ENCODE measurements around the gene CLEC2A. TPM values are rescaled to one million over a fixed set of nuclear protein-coding genes. Genes with fewer than 3 reads are reported as not detected.

The CLEC2A gene
- total RNA-seq, 1 experiment from 2014 or later: not detected

- ChIA-PET CTCF (no interaction called here), POLR2A (no interaction called here), RAD21 (ENCODE audit: low non-redundant PET in 1 of 2, low total read pairs in 2 of 2, uncharacterized antibody in 2 of 2, unreplicated experiment in 2 of 2) (no interaction called here)
- Histone ChIP-seq H3K36me3 (ENCODE audit: control insufficient read depth in 1 of 2, insufficient read depth in 2 of 2, low read length in 2 of 2) (no peaks in the 10 kb centered on the region), H3K9me2 (ENCODE audit: insufficient read depth) (no peaks in the 10 kb centered on the region), H3K9me3 (ENCODE audit: control insufficient read depth in 1 of 2, insufficient read depth in 1 of 2, low read depth in 1 of 2, low read length in 2 of 2) (no peaks in the 10 kb centered on the region), H3K27ac (ENCODE audit: low read depth, low read length) (no peak overlapping the region), H3K27me3 (ENCODE audit: insufficient read depth, low read length) (peaks cover 56% of the 10 kb centered on the region), H3K4me3 (replicated peaks in 1 of 2; ENCODE audit: low read depth in 1 of 2, low read length in 2 of 2) (no peak overlapping the region), H2AFZ (ENCODE audit: low read depth, low read length, poor library complexity, severe bottlenecking) (no peak overlapping the region), H3K4me2 (ENCODE audit: low read length) (no peak overlapping the region), H4K20me1 (ENCODE audit: insufficient read depth) (no peaks in the 10 kb centered on the region), H3K4me1 (ENCODE audit: control insufficient read depth in 1 of 2, insufficient read depth in 2 of 2, low read length in 2 of 2) (no peaks in the 10 kb centered on the region), H3K9ac (ENCODE audit: low read length) (no peak overlapping the region), H3K79me2 (ENCODE audit: insufficient read depth, low read length) (no peaks in the 10 kb centered on the region)
- no TSS peak for BruUV-seq (replicated peaks)
- TF ChIP-seq CEBPB (IDR thresholded peaks at IDR 0.05; ENCODE audit: low read depth): no peak
- TF ChIP-seq RAD21 (IDR thresholded peaks at IDR 0.05; ENCODE audit: low read depth): no peak
- TF ChIP-seq SIN3A (IDR thresholded peaks at IDR 0.05; ENCODE audit: low read depth): no peak
- no peak for TF ChIP-seq JUND (IDR thresholded peaks at IDR 0.05)
- no peak for TF ChIP-seq EZH2 (IDR thresholded peaks at IDR 0.05)
- no peak for TF ChIP-seq REST (IDR thresholded peaks at IDR 0.05; ENCODE audit: low read depth)
- intact Hi-C loops (cut with micrococcal nuclease): loop anchor here (5.0 kb wide), 1 partner anchor 200 kb away; no protein-coding TSS in a partner anchor
- DNase-seq (ENCODE audit: low read depth, low spot score): no peak
- ATAC-seq: no peak
These were observed 9.7 kb upstream of the CLEC2A start for GRCh38 chr12:9941838-9942237.

- intact Hi-C loops (cut with micrococcal nuclease): loop anchor here (5.0 kb wide), 1 partner anchor 202 kb away; no protein-coding TSS in a partner anchor
- Histone ChIP-seq H3K9me2 (ENCODE audit: insufficient read depth) (no peaks in the 10 kb centered on the region), H2AFZ (ENCODE audit: low read depth, low read length, poor library complexity, severe bottlenecking) (no peak overlapping the region), H3K9me3 (ENCODE audit: control insufficient read depth in 1 of 2, insufficient read depth in 1 of 2, low read depth in 1 of 2, low read length in 2 of 2) (no peaks in the 10 kb centered on the region), H3K9ac (ENCODE audit: low read length) (no peak overlapping the region), H4K20me1 (ENCODE audit: insufficient read depth) (no peaks in the 10 kb centered on the region), H3K4me2 (ENCODE audit: low read length) (no peak overlapping the region), H3K27ac (ENCODE audit: low read depth, low read length) (no peak overlapping the region), H3K79me2 (ENCODE audit: insufficient read depth, low read length) (no peaks in the 10 kb centered on the region), H3K4me1 (ENCODE audit: control insufficient read depth in 1 of 2, insufficient read depth in 2 of 2, low read length in 2 of 2) (no peaks in the 10 kb centered on the region), H3K36me3 (ENCODE audit: control insufficient read depth in 1 of 2, insufficient read depth in 2 of 2, low read length in 2 of 2) (no peaks in the 10 kb centered on the region), H3K4me3 (replicated peaks in 1 of 2; ENCODE audit: low read depth in 1 of 2, low read length in 2 of 2) (no peak overlapping the region), H3K27me3 (ENCODE audit: insufficient read depth, low read length) (peaks cover 52% of the 10 kb centered on the region)
- DNase-seq (ENCODE audit: low read depth, low spot score): no peak
- no TSS peak for BruUV-seq (replicated peaks)
- ChIA-PET POLR2A (no interaction called here), CTCF (interaction anchor here (0.7 to 1.5 kb wide), 9 partner anchors 9 to 199 kb away, joined by 3 to 11 read pairs (median 6); partner anchors contain the start of gene CLEC2A), RAD21 (ENCODE audit: low non-redundant PET in 1 of 2, low total read pairs in 2 of 2, uncharacterized antibody in 2 of 2, unreplicated experiment in 2 of 2) (no interaction called here)
- 0 out of 2 replicates have a peak, but pooled peaks have one; percentile 38 for ATAC-seq
- TF ChIP-seq POLR2A (IDR thresholded peaks at IDR 0.05; ENCODE audit: borderline replicate concordance, extremely low read depth, insufficient read depth, insufficient read length) (no peak), RAD21 (IDR thresholded peaks at IDR 0.05; ENCODE audit: low read depth) (peak; percentile 30; the same call in 1 of the 2 replicates), CTCF (IDR thresholded peaks at IDR 0.05 in 2 of 3, conservative IDR thresholded peaks at IDR 0.05 in 1 of 3; ENCODE audit: borderline replicate concordance in 1 of 3, insufficient read depth in 1 of 3, low read depth in 2 of 3, low read length in 2 of 3) (peak; percentile 14 to 54 (median 36); a peak in 3 of 6 replicates)
These were observed 8.2 kb upstream of the CLEC2A start for GRCh38 chr12:9940375-9940774.
